A172 (cell line): ENCODE data around the gene CYP4A11. TPM values are rescaled to one million over a fixed set of nuclear protein-coding genes. Genes with fewer than 3 reads are reported as not detected.
A peak's percentile ranks its signal among the peaks of the same experiment; 100 is the strongest.
"Not testable (repeated sequence)": the region's sequence is repeated elsewhere in the genome, so short reads cannot be mapped to it uniquely, and the experiment has no call there.

Experiments used
- DNase-seq: peaks from one replicate; pipeline ENCODE4 v3.0.0-alpha.2; 2015; ENCODE audit warnings: low spot score
- total RNA-seq: library from RNA; depleted of rRNA; stranded (reverse); fragments of >200 nt; shearing (Covaris generic); gene quantifications from 2 replicates; pipeline ENCODE4 v1.2.3, GENCODE V29; 2014; rRNA removed

CYP4A11 gene
- not detected in 2 replicates for total RNA-seq

- no peak for DNase-seq
These were observed at the start of gene CYP4A11 for GRCh38 chr1:46941135-46941694. Gene CYP4A11 (minus strand): TSS chr1:46941476. CDS start chr1:46941433, 43 bp downstream.

- DNase-seq = not testable (repeated sequence)
These were observed 49.3 kb upstream of the CYP4A11 start for GRCh38 chr1:46990541-46990940.

- no peak for DNase-seq
These were observed 42.7 kb upstream of the CYP4A11 start for GRCh38 chr1:46983830-46984586.

GRCh38 chr1:46983166-46983829, 42.0 kb upstream of the CYP4A11 start:
- no peak for DNase-seq

GRCh38 chr1:46969014-46969619, 27.8 kb upstream of the CYP4A11 start:
- no peak for DNase-seq

- not testable (repeated sequence) for DNase-seq
These were observed 21.0 kb upstream of the CYP4A11 start for GRCh38 chr1:46962272-46962671.

- no peak for DNase-seq
These were observed 19.9 kb upstream of the CYP4A11 start for GRCh38 chr1:46961066-46961758.

- no peak for DNase-seq
These were observed 19.0 kb upstream of the CYP4A11 start for GRCh38 chr1:46960250-46960649.

- DNase-seq = not testable (repeated sequence)
These were observed 13.8 kb upstream of the CYP4A11 start for GRCh38 chr1:46955116-46955515.

- DNase-seq = not testable (repeated sequence)
These were observed 12.6 kb upstream of the CYP4A11 start for GRCh38 chr1:46953847-46954246.

- not testable (repeated sequence) for DNase-seq
These were observed 8.1 kb upstream of the CYP4A11 start for GRCh38 chr1:46949417-46949666.

GRCh38 chr1:46948629-46949416, 7.5 kb upstream of the CYP4A11 start:
- DNase-seq = peak; percentile 15

- DNase-seq = not testable (repeated sequence)
These were observed 6.4 kb upstream of the CYP4A11 start for GRCh38 chr1:46947706-46948105.

- DNase-seq = no peak
These were observed 810 bp upstream of the CYP4A11 start for GRCh38 chr1:46942086-46942485.

- no peak for DNase-seq
These were observed 969 bp downstream of the CYP4A11 start for GRCh38 chr1:46940307-46940706.

GRCh38 chr1:46937270-46937669, 4.0 kb downstream of the CYP4A11 start:
- no peak for DNase-seq

- DNase-seq = no peak
These were observed 4.5 kb downstream of the CYP4A11 start for GRCh38 chr1:46936788-46937187.

GRCh38 chr1:46934852-46935251, 6.4 kb downstream of the CYP4A11 start:
- peak; percentile 6 for DNase-seq

GRCh38 chr1:46932020-46932419, 9.3 kb downstream of the CYP4A11 start:
- DNase-seq = not testable (repeated sequence)

- no peak for DNase-seq
These were observed 10.1 kb downstream of the CYP4A11 start for GRCh38 chr1:46931151-46931550.

GRCh38 chr1:46927249-46927835, 13.9 kb downstream of the CYP4A11 start:
- no peak for DNase-seq
